GM12892 (cell line): ENCODE results near the gene ACTR10.

Source experiments
- DNase-seq: peaks from one replicate; pipeline ENCODE4 v3.0.0; 2011; ENCODE audit not compliant: insufficient read length
- FAIRE-seq: peaks from 2 replicates; lab custom pipeline; 2011; peaks lifted over from hg19 to GRCh38; lab: Jason Lieb, UNC
- POLR2A ChIP-seq: IDR thresholded peaks from 2 replicates; pipeline ENCODE4 v1.6.1; 2011; ENCODE audit warnings: low read depth, low read length, control low read depth
- POLR2AphosphoS5 ChIP-seq: IDR thresholded peaks from 2 replicates; pipeline ENCODE4 v1.6.1; 2011; ENCODE audit warnings: low read depth, low read length, control low read depth
- TAF1 ChIP-seq: IDR thresholded peaks from 2 replicates; pipeline ENCODE4 v1.6.1; 2011; ENCODE audit warnings: low read depth, mild to moderate bottlenecking, control low read depth, low read length, borderline replicate concordance

Gene ACTR10

GRCh38 chr14:58189176-58189575, 10.8 kb upstream of the ACTR10 start:
- FAIRE-seq, result no peak
- no peak for DNase-seq
- TF ChIP-seq TAF1 (no peak), POLR2AphosphoS5 (no peak), POLR2A (no peak)

GRCh38 chr14:58191763-58192601, 8.0 kb upstream of the ACTR10 start:
- FAIRE-seq (no peak), DNase-seq (no peak)
- no peak for TF ChIP-seq POLR2AphosphoS5
- TF ChIP-seq TAF1, result no peak
- TF ChIP-seq POLR2A, result no peak

- no peak for TF ChIP-seq TAF1
- TF ChIP-seq POLR2AphosphoS5, result no peak
- no peak for TF ChIP-seq POLR2A
- FAIRE-seq (no peak), DNase-seq (no peak)
Measured at GRCh38 chr14:58193542-58193941, 6.4 kb upstream of the ACTR10 start.

- no peak for DNase-seq
- FAIRE-seq, result no peak
Measured at GRCh38 chr14:58196198-58196597, 3.8 kb upstream of the ACTR10 start.

GRCh38 chr14:58198086-58198485, 1.9 kb upstream of the ACTR10 start:
- TF ChIP-seq POLR2A, result no peak
- TF ChIP-seq POLR2AphosphoS5, result no peak
- TF ChIP-seq TAF1, result no peak
- DNase-seq, result no peak
- no peak for FAIRE-seq

More at GRCh38 chr14:58196198-58196597, 3.8 kb upstream of the ACTR10 start:
- TF ChIP-seq POLR2AphosphoS5 (no peak), TAF1 (no peak), POLR2A (no peak)

GRCh38 chr14:58200480-58200841, 512 bp downstream of the ACTR10 start:
- DNase-seq (peak; percentile 2), FAIRE-seq (no peak)
- TF ChIP-seq POLR2A, result no peak
- no peak for TF ChIP-seq POLR2AphosphoS5
- TF ChIP-seq TAF1, result no peak

GRCh38 chr14:58200846-58201245, 897 bp downstream of the ACTR10 start:
- FAIRE-seq (no peak), DNase-seq (no peak)
- no peak for TF ChIP-seq POLR2AphosphoS5
- TF ChIP-seq TAF1, result no peak
- no peak for TF ChIP-seq POLR2A

- TF ChIP-seq POLR2AphosphoS5 (no peak), TAF1 (no peak), POLR2A (no peak)
- FAIRE-seq, result no peak
- no peak for DNase-seq
Measured at GRCh38 chr14:58213176-58213575, 13.2 kb downstream of the ACTR10 start.

GRCh38 chr14:58215191-58215914, 15.4 kb downstream of the ACTR10 start:
- TF ChIP-seq POLR2A (no peak), TAF1 (no peak)
- FAIRE-seq, result no peak

GRCh38 chr14:58216544-58216943, 16.6 kb downstream of the ACTR10 start:
- no peak for TF ChIP-seq POLR2AphosphoS5
- TF ChIP-seq TAF1, result no peak
- TF ChIP-seq POLR2A, result no peak
- DNase-seq, result no peak
- FAIRE-seq, result no peak

More at GRCh38 chr14:58215191-58215914, 15.4 kb downstream of the ACTR10 start:
- no peak for DNase-seq

GRCh38 chr14:58227096-58227819, 27.3 kb downstream of the ACTR10 start:
- TF ChIP-seq POLR2A (no peak), POLR2AphosphoS5 (no peak), TAF1 (no peak)
- DNase-seq, result no peak
- FAIRE-seq, result no peak
